Stimulated activated CD4-positive, alpha-beta T cell treated with anti-CD3 and anti-CD28 coated beads, TNF-alpha, amount 100 ng/mL, for 1 hour (primary cell): Measurements from ENCODE around the gene EXOC4.
"Not testable (repeated sequence)": the region's sequence is repeated elsewhere in the genome, so short reads cannot be mapped to it uniquely, and the experiment has no call there.

ENCODE experiments used
- DNase-seq, 3 donors: peaks; one replicate each; pipeline ENCODE4 v3.0.0-alpha.2; 2020; ENCODE audit warnings: low read depth in 3 of 3, low spot score in 1 of 3

EXOC4 gene

DNA sequence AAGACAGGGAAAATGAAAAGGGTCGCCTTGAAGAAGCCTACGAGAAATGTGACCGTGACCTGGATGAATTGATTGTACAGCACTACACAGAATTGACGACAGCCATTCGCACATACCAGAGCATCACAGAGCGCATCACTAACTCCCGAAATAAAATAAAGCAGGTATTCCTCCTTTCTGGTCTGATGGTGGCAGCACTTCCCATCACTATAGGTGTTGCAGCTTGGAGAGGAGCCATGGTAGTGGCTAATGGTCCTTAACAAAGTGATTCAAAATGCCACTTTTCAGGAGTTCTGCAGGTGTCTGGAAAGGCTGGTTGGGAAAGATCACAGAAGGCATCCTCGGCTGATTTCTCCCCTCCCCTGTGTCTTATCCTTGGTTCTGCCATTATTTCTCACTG lies 22.1 kb downstream of the EXOC4 start:
- DNase-seq: no peak

DNA sequence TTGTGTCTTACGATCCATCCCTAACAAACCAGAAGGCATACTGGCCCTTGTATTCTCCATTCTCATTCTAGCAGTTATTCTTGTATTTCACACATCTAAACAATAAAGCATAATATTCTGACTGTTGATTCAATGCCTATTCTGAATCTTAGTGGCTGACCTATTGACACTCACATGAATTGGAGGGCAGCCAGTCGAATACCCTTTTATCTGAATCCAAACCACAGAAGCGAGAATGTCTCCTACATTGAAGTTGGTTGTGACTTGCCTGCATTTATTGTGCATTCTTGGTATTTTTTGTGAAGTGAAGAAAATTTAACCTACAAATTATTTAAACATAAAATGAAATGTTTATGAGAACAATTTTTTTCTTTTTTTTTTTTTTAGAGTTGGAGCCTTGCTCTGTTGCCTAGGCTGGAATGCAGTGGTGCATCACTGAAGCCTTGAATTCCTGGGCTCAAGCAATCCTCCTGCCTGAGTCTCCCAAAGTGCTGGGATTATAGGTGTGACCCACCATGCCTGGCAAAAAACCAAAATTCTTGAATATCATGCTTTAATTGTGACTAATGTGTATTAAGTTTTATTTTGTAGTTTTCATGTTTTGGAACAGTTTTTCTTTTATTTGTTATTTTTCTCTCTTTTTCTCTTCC lies 22.7 kb downstream of the EXOC4 start:
- no peak for DNase-seq

DNA sequence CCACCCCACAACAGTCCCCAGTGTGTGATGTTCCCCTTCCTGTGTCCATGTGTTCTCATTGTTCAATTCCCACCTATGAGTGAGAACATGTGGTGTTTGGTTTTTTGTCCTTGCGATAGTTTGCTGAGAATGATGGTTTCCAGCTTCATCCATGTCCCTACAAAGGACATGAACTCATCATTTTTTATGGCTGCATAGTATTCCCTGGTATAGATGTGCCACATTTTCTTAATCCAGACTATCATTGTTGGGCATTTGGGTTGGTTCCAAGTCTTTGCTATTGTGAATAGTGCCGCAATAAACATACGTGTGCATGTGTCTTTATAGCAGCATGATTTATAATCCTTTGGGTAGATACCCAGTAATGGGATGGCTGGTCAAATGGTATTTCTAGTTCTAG lies 26.1 kb downstream of the EXOC4 start:
- DNase-seq: not testable (repeated sequence)

DNA sequence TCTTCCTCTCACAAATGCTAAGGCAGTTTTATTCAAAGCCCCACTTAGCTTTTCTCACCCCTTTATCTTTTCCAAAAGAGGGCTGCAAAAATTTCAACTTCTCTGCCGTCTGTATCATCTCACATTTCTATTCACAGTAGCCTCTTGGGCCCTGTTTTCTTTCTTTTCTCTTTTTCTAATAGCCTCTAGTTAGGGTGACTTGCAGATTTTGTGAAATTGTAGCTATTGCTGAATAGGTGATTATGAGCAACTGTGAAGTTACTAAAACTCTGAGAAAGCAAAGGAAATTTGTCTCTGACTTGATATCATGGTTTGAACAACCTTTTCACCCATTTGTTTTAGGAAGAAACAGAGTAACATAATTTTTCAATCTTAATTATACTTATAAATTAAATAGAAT lies 29.2 kb downstream of the EXOC4 start:
- DNase-seq: no peak

DNA sequence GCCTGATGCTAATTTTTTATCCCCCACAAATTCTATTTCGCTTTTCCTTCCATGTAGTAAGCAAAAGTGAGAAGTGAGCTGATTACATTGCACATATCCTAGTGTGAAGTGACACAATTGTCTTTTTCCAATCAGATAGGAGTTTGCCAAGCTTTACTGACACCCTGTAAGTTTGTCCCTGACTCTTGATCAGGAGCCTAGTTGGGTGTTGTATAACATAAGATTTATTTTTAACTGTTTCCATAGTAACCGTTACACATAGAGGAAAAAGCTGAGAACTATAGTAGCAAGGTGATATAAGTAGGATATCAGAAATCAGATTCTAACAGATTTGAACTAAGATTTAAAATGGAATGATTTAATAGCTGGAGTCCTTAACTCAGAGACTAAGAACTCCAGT lies 31.2 kb downstream of the EXOC4 start:
- no peak for DNase-seq

DNA sequence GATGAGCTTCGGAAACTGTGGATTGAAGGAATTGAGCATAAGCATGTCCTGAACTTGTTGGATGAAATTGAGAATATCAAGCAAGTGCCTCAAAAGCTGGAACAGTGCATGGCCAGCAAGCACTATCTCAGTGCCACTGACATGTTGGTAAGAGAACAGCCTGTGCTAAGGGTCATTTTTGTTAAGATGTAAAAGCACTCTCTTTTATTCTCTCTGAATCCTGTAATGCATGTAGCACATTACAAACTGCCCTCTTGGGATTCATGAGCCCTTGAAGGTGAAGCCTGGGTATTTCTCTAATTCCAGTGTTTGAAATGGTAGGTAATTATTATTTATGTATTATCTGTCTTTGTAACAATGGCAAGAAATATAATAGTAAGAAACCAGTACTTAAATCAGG lies 36.1 kb downstream of the EXOC4 start:
- DNase-seq: no peak

DNA sequence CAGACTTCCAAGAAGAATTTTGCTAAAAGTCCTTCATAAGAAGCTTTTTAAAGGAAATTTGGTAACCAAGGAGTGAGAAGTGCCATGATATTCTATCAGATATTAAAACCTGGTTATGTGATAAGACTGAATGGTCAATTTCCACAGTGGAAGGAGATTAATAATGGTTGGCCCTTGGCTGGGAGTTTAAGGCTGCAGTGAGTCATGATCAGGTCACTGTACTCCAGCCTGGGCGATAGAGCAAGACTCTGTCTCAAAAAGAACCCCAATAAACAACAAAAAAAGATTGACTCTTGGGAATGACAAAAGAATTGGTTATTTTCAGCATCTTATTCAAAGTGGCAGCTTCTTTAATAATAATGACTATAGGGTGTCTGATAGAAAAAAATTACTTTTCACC lies 37.2 kb downstream of the EXOC4 start:
- DNase-seq: no peak

DNA sequence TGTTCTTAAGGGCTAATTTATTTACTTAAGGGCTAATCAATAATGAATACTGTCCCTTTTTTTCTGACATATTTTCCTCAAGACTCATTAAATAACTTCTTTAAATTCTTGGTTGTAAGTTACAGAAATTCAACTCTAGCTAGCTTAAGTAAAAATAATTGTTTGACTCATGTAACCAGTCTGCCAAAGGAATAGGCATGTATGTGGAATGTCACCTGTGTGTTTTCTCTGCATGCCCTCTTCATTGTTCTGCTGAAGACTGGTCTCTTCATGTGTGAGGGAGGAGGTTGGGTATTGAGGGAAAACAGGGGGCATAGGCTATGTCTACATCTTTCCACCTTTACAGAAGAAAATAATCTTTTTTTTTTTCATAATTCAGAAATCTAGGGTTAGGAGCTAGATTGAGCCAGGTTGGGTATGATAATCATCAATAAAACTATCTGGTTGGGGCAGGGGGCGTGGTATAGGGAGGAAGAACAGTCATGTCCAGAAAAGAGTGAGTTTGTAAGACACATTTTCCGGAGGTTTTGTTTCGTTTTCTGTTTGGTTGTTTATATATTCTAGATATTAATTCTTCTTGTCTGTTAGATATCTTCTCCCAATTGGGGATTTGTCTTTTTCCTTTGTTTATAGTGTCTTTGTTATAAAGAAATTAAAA lies 37.9 kb downstream of the EXOC4 start:
- no peak for DNase-seq

DNA sequence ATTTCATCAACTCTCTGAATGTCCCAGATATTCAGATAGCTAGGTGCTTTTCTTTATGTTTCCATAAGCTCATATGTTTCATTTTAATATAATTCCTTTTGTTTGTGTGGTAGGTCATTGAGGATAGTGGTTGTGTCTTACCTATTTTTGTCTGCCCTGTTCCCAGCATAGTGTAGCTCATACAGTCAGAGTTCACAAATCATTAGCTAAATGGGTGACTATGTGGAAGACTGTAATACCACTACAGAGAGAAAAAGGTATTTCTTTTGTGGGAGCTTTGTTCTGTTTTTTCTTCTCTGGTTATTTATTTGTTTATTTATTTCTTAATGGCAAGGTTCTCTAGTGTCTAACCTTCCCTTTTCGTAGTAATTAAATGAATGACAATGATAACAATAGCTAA lies 39.8 kb downstream of the EXOC4 start:
- DNase-seq: no peak

DNA sequence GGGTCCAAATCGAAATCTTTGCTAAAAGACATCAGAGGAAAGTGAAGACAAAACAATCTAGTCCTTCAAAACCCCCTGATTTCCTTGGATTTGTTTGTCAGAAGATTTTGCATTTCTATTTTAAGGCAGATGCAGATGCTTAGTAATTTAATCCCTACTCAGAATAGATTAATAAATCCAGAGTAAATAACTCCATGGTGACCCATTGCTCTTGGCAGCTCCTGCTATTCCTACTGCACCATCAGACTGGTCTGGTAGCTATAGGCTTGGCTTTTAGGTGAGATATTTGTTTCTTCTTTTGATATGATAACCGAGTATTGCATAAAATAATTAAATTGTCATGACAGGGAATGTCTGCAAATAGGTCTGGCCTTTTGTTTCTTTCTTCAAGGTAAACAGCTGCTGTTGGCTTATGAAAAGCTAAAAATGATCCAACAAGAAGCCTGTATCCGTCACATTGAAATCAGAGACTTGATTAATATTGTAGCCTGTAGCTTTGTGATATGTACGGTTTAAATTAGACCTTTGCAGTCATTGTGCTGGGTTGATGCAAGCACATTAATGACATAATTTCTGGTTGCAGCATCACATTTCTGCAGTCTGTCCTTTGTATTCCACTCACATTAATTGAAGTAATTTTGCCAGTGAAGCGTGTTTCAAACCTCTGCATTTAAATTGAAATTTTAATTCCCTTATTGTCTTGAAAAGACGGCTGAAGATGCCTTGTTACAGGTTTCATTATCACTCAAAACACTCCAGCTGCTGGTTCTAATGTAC lies 40.7 kb downstream of the EXOC4 start:
- DNase-seq: no peak

DNA sequence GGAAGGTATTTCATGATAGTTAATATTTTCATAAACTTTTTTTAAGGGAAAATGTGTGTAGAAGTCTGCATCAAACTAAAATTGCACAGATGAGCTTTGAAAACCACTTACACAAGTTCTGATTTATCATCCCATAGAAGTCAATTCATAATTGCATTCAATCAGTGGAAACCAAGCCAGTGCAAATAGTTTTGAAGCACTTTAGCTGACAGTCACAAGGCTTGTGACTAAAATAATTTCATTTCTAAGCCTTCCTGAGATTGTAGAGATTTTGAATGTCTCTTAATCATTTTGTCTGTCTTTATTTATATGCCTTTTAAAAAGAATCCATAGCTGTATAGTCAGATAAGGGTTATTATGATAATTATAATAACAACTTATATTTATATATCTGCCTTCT lies 41.4 kb downstream of the EXOC4 start:
- no peak for DNase-seq

DNA sequence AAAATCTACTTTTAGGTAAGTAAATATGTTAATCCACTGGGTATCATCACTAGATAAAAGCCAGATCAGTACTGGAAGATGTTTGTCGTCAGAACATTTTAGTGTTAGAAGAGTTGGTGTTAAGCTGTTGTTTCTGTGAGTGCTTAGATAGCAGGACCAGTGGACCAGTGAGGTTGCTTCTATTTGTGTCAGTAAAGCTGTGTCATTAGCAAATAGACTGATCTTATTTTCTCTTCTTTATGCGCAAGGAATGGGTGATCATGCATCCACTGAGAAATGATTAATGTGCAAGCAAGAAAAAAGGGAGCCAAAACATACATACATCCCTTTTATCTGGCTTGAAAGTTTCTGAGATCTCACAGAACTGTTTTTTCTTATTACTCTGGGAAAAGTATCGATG lies 42.6 kb downstream of the EXOC4 start:
- no peak for DNase-seq

DNA sequence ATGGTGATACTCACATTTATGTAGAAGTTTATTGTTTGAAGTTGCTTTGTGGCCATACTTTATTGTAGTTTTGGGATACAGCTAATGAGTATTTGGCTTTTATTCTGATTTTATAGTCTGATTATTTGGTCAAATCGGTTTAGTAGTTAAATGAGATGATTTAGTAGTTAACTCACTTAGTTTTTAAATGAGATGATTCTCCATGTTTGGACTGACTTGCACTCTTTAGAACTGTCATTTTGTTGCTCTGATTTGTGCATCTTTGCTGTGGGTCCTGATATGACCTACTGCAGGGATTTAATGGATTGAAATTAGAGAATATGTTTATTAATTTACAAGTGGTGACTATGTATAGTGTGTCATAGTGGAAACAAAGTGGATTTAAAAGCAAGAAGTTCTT lies 44.2 kb downstream of the EXOC4 start:
- no peak for DNase-seq

DNA sequence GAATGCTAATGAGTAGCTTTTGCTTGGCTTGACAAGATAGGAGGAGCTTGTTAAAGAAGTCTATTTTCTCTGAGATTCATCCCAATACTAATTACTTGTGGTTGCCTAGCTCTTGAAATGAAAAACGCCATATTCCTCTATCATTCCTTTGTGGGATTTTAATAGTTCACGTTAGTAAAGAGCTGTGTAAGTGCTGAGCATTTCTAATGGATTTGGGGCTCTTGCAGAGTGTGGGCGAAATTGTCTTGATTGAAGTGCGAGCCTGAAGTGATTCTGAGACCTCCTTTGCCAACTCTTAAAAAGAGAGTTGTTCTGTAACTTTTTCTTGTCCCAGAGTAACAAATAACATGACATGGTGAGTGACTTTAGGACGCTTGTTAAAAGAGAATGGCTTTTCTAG lies 45.2 kb downstream of the EXOC4 start:
- DNase-seq: no peak

DNA sequence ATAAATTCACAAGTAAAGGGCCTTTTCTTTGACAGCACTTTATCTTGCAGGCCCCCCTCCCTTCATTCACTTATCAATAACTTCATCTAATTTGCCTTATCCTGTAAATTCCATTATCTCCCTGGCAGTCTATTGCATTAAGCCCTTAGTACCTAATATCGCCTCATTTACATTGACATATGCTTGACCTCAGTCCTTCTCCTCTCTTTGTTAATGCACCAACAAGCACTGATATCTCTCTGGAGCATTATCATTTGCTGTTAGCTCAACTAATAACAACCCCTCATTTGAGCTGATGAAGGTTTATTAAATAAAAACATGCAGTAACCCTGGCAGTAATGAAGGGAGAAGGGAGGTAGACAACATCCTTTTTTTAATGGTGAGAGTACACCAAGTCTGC lies 46.8 kb downstream of the EXOC4 start:
- no peak for DNase-seq

DNA sequence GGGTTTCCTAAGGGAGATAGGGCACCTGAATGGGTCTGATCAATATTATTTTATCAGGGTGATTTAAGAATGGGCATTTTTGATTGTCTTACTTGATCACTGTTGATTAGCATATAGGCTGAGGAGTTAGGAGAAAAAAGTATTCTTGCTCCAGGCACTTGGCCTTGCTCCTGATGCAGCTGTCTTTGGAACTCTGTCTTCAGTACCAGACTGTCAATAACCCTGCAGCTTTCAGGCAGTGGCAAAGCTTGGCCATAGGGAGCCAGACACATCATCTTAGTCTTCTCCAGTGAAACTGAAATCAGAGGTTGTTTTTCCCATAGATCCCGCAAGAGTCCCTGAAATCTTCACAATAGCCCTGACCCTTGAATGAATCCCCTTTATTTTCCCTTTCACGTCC lies 47.2 kb downstream of the EXOC4 start:
- DNase-seq: no peak

DNA sequence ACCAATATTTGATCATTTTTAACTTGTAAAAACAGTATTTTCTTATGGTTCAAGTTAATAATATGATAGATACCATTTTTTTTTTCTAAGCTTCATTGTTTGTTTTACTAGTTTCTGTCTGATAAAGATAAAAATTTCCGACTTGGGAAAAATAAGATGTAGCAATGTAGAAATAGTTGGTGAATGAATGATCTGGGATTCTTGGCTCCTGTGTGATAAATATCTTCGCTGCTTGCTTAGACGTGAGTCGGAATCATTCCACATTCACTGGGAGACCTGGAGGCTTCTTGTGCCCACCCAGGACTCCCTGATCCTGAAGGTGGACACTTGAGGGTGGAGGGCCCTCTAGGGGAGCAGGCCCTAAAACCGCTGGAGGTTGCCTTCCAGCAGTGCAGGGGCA lies 47.9 kb downstream of the EXOC4 start:
- no peak for DNase-seq

DNA sequence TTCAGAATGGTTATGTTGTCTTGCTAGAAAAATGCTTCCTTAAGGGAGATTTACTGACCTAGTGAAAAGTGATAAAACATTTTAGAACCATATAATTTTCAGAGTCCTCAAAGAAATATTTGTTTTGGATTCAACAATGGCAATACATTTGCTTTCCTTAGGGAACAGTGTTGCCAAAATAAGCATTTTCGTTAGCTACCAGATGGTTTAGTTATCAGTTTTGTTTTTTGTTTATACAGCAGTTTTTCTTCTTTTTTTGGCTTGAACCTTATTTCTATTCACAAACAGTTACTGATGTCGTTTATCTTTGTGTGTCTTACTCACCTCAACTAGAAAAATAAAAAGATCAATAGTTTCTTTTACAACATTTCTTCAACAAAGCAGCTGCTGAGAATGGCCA lies 48.6 kb downstream of the EXOC4 start:
- no peak for DNase-seq

DNA sequence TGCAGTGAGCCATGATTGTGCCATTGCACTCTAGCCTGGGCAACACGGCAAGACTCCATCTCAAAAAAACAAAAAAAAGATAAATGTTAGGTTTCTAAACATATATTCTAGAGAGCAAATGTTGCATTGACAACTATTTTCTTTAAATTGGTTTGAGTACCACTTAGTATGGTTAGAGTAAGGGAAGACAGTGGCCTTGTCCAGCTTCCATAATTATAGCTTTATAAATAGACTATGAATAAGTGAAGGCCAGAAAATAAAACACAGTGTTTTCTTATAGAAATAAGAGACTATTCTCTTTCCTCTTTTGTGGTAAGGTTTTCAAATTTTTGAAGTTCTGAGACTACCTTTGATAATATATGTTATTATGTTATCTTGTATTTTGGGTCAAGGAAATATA lies 50.5 kb downstream of the EXOC4 start:
- DNase-seq: no peak

DNA sequence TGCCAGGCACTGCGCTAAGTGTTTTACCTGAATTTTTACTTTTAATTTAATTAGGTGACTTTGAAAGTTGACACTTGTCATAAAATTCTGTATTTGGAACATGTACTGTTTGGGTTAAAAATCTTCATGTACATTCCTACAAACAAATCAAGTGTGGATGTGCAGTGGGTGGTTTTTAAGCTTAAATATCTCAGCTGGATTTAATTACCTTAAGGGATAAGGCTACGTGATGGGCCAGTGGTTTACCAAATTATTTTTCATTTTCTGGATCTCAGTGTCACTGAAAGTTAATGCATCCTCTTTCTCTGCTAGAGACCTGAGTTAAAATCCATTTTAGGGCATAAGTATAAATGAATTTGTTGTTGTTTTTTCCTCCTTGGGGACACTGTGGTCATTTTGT lies 51.1 kb downstream of the EXOC4 start:
- DNase-seq: no peak

DNA sequence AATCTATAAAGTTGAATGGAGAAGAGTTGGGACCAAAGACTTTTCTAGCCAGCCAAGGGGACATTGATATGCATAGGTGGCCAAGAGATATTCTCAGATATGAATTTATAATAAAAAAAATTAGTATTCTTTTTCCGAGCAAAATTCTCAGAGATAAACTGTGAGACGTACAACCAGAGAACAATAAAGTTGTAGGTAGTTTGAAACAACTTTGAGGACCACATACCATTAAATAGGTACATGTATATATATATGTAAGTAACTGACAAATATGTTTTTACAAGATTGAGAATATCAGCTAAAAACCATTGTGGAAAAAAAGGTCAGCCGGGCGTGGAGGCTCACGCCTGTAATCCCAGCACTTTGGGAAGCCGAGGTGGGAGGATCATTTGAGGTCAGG lies 56.5 kb downstream of the EXOC4 start:
- no peak for DNase-seq

DNA sequence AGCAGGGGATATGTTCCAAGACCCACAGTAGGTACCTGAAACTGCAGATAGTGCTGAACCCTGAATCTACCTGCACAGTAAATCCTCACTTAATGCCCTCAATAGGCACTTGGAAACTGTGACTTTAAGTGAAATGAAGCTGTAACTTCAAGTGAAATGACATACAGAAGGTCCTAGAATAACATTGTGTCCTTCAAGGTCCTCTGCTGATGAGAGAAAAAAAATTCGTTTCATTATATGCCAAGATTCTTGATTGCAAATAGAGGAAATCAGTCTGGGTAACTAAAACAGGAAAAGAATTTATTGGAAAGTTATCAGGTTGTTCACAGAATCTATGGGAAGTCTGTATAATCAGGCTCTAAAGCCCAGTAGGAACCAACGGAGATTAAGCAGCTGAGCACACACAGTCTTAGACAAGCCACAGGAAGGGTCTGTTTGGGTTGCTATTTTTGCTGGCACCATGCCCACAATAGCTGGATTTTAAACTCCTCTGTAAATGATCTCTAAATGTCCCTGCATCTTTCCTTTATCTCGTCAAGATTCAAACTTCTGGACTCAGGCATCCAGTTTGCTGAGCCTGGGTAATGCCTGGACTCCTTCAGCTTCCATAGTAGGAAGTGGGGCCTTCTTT lies 57.5 kb downstream of the EXOC4 start:
- DNase-seq: no peak
